ENCODE measurements around the gene CEACAM19. TPM values are rescaled to one million over a fixed set of nuclear protein-coding genes. Genes with fewer than 3 reads are reported as not detected.
A peak's percentile ranks its signal among the peaks of the same experiment; 100 is the strongest.

The CEACAM19 gene
- total and polyA plus RNA-seq, 2 of the 4 experiments (the other 2 are of a cell fraction), result 0.72 to 9.3 TPM

- H3K9me3 ChIP-seq (ENCODE audit: control insufficient read depth, insufficient read depth, low read length), result no peaks in the 10 kb centered on the region
- H3K9me1 ChIP-seq (ENCODE audit: insufficient read depth, low read length), result no peaks in the 10 kb centered on the region
- in situ Hi-C loops (cut with MboI; ENCODE audit: low sequenced_read_pairs), result no loop called here
- H4K20me1 ChIP-seq (ENCODE audit: insufficient read depth, low read length), result no peaks in the 10 kb centered on the region
- no peak overlapping the region for H2AK5ac ChIP-seq (ENCODE audit: low read depth, low read length)
- no peak overlapping the region for H4K5ac ChIP-seq (ENCODE audit: low read depth, low read length)
- H2BK120ac ChIP-seq (ENCODE audit: low read depth, low read length), result no peak overlapping the region
- no peak overlapping the region for H3K14ac ChIP-seq (replicated peaks; ENCODE audit: low read depth, low read length)
- 0 out of 2 replicates have a peak overlapping the region, but pooled peaks have one; percentile 14 for H2BK20ac ChIP-seq (ENCODE audit: low read depth, low read length)
- H3K4me2 ChIP-seq (ENCODE audit: low read depth, low read length), result no peak overlapping the region
- H2AK9ac ChIP-seq (replicated peaks; ENCODE audit: low read depth, low read length, poor library complexity), result no peak overlapping the region
- H3K4me1 ChIP-seq (ENCODE audit: control insufficient read depth, insufficient read depth, low read length), result no peaks in the 10 kb centered on the region
- no peak overlapping the region for H2BK15ac ChIP-seq (ENCODE audit: low read depth, low read length)
- DNase-seq (no peak), ATAC-seq (ENCODE audit: low read depth) (no peak)
- no peak overlapping the region for H3K4ac ChIP-seq (ENCODE audit: low read depth, low read length)
- dilution Hi-C loops (cut with HindIII; ENCODE audit: low sequenced_read_pairs, unreplicated experiment), result no loop called here
- WGBS, 2 experiments (ENCODE audit: extremely low coverage in 2 of 2, insufficient read length in 1 of 2), result 80% methylated on average over 10 of the region's 17 CpGs; no CpG with 5 or more reads in 1 of the 2 experiments
- intact Hi-C loops (cut with micrococcal nuclease), result no loop called here
- peaks cover 12% of the 10 kb centered on the region for H3K27me3 ChIP-seq (ENCODE audit: control insufficient read depth, insufficient read depth, low read length)
- TF ChIP-seq SMC3 (IDR thresholded peaks at IDR 0.05; ENCODE audit: low read depth, low read length) (no peak), BHLHE40 (IDR thresholded peaks at IDR 0.05; ENCODE audit: low read depth, low read length) (no peak), NFE2L2 (IDR thresholded peaks at IDR 0.05; ENCODE audit: low read depth, low read length) (no peak), POLR2A (IDR thresholded peaks at IDR 0.05; ENCODE audit: low read depth, low read length) (no peak), CHD1 (IDR thresholded peaks at IDR 0.05; ENCODE audit: low read depth, low read length) (no peak), MAZ (IDR thresholded peaks at IDR 0.05; ENCODE audit: borderline replicate concordance, low read depth, low read length) (no peak), CEBPB (IDR thresholded peaks at IDR 0.05; ENCODE audit: low read depth, low read length) (no peak), RFX5 (IDR thresholded peaks at IDR 0.05; ENCODE audit: low read depth, low read length) (no peak), RCOR1 (IDR thresholded peaks at IDR 0.05; ENCODE audit: insufficient replicate concordance, low read length) (no peak), MXI1 (IDR thresholded peaks at IDR 0.05; ENCODE audit: borderline replicate concordance, low read depth, low read length) (no peak), RAD21 (IDR thresholded peaks at IDR 0.05; ENCODE audit: low read length) (no peak), MAFK (IDR thresholded peaks at IDR 0.05; ENCODE audit: low read depth, low read length) (no peak), FOS (IDR thresholded peaks at IDR 0.05; ENCODE audit: low read depth, low read length) (no peak)
- TF ChIP-seq, protein P1, sequence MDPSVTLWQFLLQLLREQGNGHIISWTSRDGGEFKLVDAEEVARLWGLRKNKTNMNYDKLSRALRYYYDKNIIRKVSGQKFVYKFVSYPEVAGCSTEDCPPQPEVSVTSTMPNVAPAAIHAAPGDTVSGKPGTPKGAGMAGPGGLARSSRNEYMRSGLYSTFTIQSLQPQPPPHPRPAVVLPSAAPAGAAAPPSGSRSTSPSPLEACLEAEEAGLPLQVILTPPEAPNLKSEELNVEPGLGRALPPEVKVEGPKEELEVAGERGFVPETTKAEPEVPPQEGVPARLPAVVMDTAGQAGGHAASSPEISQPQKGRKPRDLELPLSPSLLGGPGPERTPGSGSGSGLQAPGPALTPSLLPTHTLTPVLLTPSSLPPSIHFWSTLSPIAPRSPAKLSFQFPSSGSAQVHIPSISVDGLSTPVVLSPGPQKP (IDR thresholded peaks at IDR 0.05; ENCODE audit: borderline replicate concordance, low read depth, low read length), result no peak
- TF ChIP-seq, protein P2, sequence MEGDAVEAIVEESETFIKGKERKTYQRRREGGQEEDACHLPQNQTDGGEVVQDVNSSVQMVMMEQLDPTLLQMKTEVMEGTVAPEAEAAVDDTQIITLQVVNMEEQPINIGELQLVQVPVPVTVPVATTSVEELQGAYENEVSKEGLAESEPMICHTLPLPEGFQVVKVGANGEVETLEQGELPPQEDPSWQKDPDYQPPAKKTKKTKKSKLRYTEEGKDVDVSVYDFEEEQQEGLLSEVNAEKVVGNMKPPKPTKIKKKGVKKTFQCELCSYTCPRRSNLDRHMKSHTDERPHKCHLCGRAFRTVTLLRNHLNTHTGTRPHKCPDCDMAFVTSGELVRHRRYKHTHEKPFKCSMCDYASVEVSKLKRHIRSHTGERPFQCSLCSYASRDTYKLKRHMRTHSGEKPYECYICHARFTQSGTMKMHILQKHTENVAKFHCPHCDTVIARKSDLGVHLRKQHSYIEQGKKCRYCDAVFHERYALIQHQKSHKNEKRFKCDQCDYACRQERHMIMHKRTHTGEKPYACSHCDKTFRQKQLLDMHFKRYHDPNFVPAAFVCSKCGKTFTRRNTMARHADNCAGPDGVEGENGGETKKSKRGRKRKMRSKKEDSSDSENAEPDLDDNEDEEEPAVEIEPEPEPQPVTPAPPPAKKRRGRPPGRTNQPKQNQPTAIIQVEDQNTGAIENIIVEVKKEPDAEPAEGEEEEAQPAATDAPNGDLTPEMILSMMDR (conservative IDR thresholded peaks at IDR 0.05; ENCODE audit: low read depth, low read length), result no peak
- no TSS peak for BruUV-seq (replicated peaks)
- H3K9ac ChIP-seq (ENCODE audit: low read depth, low read length), result no peak overlapping the region
- H4K8ac ChIP-seq (ENCODE audit: low read depth in 2 of 2, low read length in 2 of 2), result no peak overlapping the region
- no peak overlapping the region for H2BK5ac ChIP-seq (ENCODE audit: low read depth, low read length, poor library complexity, severe bottlenecking)
- H3K4me3 ChIP-seq (ENCODE audit: insufficient read depth, low read depth, low read length), result no peak overlapping the region
- H2AFZ ChIP-seq (replicated peaks; ENCODE audit: low read length, poor library complexity), result no peak overlapping the region
- no peak overlapping the region for H3K18ac ChIP-seq (ENCODE audit: low read depth, low read length)
- H3K36me3 ChIP-seq (ENCODE audit: control insufficient read depth, insufficient read depth, low read length), result no peaks in the 10 kb centered on the region
- no peak overlapping the region for H3K56ac ChIP-seq (ENCODE audit: extremely low read depth, insufficient read depth, low read length)
- no peaks in the 10 kb centered on the region for H3K79me1 ChIP-seq (ENCODE audit: low read depth in 1 of 2, low read length in 2 of 2)
- no peak overlapping the region for H4K91ac ChIP-seq (ENCODE audit: insufficient read depth, low read depth, low read length)
- ChIA-PET CTCF (no interaction called here), POLR2A (ENCODE audit: unreplicated experiment) (no interaction called here)
- no peak overlapping the region for H3K23ac ChIP-seq (ENCODE audit: low read depth, low read length)
- H3K27ac ChIP-seq (ENCODE audit: insufficient read depth, low read length), result no peak overlapping the region
These were observed 31.4 kb downstream of the CEACAM19 start for GRCh38 chr19:44702551-44703176.

Data from IMR-90 (cell line).